DND-41 (cell line): ENCODE data around the gene ST6GALNAC1.
"Not testable (repeated sequence)": the region's sequence is repeated elsewhere in the genome, so short reads cannot be mapped to it uniquely, and the experiment has no call there.

ENCODE experiments used
- ATAC-seq: fragments of 200-7000 bp; cut with Tn5 transposase; 3 replicates; pipeline ENCODE4 v1.9.1; 2021; ENCODE audit warnings: low read depth; ENCODE audit not compliant: insufficient read depth
- DNase-seq: peaks from one replicate; pipeline ENCODE4 v3.0.0-alpha.2; 2020
- H2AFZ ChIP-seq: 2 replicates; pipeline ENCODE4 v1.6.0; 2012; ENCODE audit warnings: low read depth, low read length
- H3K27ac ChIP-seq: 2 replicates; pipeline ENCODE4 v1.5.1; 2012; ENCODE audit warnings: low read length, inconsistent platforms
- H3K27me3 ChIP-seq: fragments of 200-600 bp; sonication (generic); 2 replicates; pipeline ENCODE4 v1.6.0; 2012; ENCODE audit warnings: low read length, mild to moderate bottlenecking, inconsistent platforms; ENCODE audit not compliant: insufficient read depth, poor library complexity
- H3K36me3 ChIP-seq: 2 replicates; pipeline ENCODE4 v1.5.1; 2012; ENCODE audit warnings: low read length, inconsistent platforms; ENCODE audit not compliant: insufficient read depth
- H3K4me1 ChIP-seq: 2 replicates; pipeline ENCODE4 v1.5.1; 2012; ENCODE audit warnings: mild to moderate bottlenecking, low read length; ENCODE audit not compliant: insufficient read depth
- H3K4me2 ChIP-seq: 2 replicates; pipeline ENCODE4 v1.6.0; 2012; ENCODE audit warnings: mild to moderate bottlenecking, moderate library complexity, low read length, inconsistent platforms; ENCODE audit not compliant: insufficient read depth
- H3K4me3 ChIP-seq, 2 experiments: fragments of 200-600 bp in 1 of 2; shearing (Covaris generic) in 1 of 2; 2 replicates each; pipeline ENCODE4 v1.5.1; 2012 to 2016; ENCODE audit warnings: inconsistent platforms in 2 of 2, low read length in 2 of 2, mild to moderate bottlenecking in 2 of 2, low read depth in 1 of 2, moderate library complexity in 1 of 2
- H3K79me2 ChIP-seq: 2 replicates; pipeline ENCODE4 v1.6.0; 2012; ENCODE audit warnings: low read length, inconsistent platforms; ENCODE audit not compliant: insufficient read depth
- H3K9ac ChIP-seq: 2 replicates; pipeline ENCODE4 v1.6.0; 2012; ENCODE audit warnings: low read depth, mild to moderate bottlenecking, inconsistent platforms, low read length, moderate library complexity
- H3K9me3 ChIP-seq: 2 replicates; pipeline ENCODE4 v1.5.1; 2012; ENCODE audit warnings: low read length, moderate library complexity, mild to moderate bottlenecking, inconsistent platforms; ENCODE audit not compliant: insufficient read depth, severe bottlenecking
- H4K20me1 ChIP-seq: 2 replicates; pipeline ENCODE4 v1.6.0; 2012; ENCODE audit warnings: low read length; ENCODE audit not compliant: insufficient read depth
- CTCF ChIP-seq: IDR thresholded peaks from 2 replicates; pipeline ENCODE4 v1.5.1; 2012; ENCODE audit warnings: borderline replicate concordance, low read length, moderate library complexity, mild to moderate bottlenecking; ENCODE audit not compliant: poor library complexity, severe bottlenecking; ENCODE audit errors: extremely low read depth
- EZH2 ChIP-seq: IDR thresholded peaks from 3 replicates; pipeline ENCODE4 v1.6.1; 2012; ENCODE audit warnings: borderline replicate concordance, low read depth, mild to moderate bottlenecking, moderate library complexity, low read length, inconsistent platforms; ENCODE audit not compliant: severe bottlenecking

Gene ST6GALNAC1

DNA sequence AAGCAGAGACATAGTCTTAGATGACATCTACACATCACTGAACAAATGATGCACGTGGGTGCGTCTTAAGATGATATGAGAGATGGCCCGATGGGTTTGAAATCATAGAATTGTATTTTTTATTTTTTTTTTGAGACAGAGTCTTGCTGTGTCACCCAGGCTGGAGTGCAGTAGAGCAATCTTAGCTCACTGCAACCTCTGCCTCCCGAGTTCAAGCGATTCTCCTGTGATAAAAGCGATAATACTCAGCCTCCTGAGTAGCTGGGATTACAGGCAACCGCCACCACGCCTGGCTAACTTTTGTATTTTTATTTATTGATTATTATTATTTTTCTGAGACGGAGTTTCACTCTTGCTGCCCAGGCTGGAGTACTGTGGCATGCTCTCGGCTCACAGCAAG is 5.3 kb downstream of the ST6GALNAC1 start:
- H4K20me1 ChIP-seq = no peaks in the 10 kb centered on the region
- H3K79me2 ChIP-seq = no peaks in the 10 kb centered on the region
- no peak overlapping the region for H3K4me2 ChIP-seq
- H3K27me3 ChIP-seq = peaks cover 9% of the 10 kb centered on the region
- ATAC-seq (no peak), DNase-seq (no peak)
- no peaks in the 10 kb centered on the region for H3K9me3 ChIP-seq
- H3K4me3 ChIP-seq = no peak overlapping the region
- no peak overlapping the region for H2AFZ ChIP-seq
- no peak overlapping the region for H3K27ac ChIP-seq
- no peaks in the 10 kb centered on the region for H3K36me3 ChIP-seq
- no peaks in the 10 kb centered on the region for H3K4me1 ChIP-seq
- TF ChIP-seq CTCF (no peak), EZH2 (no peak)
- H3K9ac ChIP-seq = no peak overlapping the region

DNA sequence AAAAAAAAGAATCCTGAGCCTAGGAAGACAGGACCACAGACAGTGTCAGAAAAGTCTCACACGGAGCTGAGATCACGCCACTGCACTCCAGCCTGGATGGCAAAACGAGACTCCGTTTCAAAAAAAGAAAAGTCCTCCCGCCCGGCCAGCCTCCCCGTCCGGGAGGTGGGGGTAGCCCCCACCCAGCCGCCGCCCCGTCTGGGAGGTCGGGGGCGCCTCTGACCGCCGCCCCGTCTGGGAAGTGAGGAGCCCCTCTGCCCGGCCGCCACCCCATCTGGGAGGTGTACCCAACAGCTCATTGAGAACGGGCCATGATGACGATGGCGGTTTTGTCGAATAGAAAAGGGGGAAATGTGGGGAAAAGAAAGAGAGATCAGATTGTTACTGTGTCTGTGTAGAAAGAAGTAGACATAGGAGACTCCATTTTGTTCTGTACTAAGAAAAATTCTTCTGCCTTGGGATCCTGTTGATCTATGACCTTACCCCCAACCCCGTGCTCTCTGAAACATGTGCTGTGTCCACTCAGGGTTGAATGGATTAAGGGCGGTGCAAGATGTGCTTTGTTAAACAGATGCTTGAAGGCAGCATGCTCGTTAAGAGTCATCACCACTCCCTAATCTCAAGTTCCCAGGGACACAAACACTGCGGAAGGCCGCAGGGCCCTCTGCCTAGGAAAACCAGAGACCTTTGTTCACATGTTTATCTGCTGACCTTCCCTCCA is 6.9 kb downstream of the ST6GALNAC1 start:
- H3K9ac ChIP-seq, ATAC-seq, H3K36me3 ChIP-seq, H3K4me3 ChIP-seq, H3K4me1 ChIP-seq, H3K79me2 ChIP-seq, H4K20me1 ChIP-seq, H2AFZ ChIP-seq, H3K4me2 ChIP-seq, H3K9me3 ChIP-seq, H3K27ac ChIP-seq, DNase-seq: not testable (repeated sequence)
- H3K27me3 ChIP-seq = peaks cover 13% of the 10 kb centered on the region

- Histone ChIP-seq H3K79me2 (no peaks in the 10 kb centered on the region), H4K20me1 (no peaks in the 10 kb centered on the region), H3K4me2 (no peak overlapping the region), H3K9ac (no peak overlapping the region), H3K36me3 (no peaks in the 10 kb centered on the region), H3K4me1 (no peaks in the 10 kb centered on the region), H3K4me3 (no peak overlapping the region), H3K27me3 (peaks cover 14% of the 10 kb centered on the region), H2AFZ (no peak overlapping the region), H3K9me3 (no peaks in the 10 kb centered on the region), H3K27ac (no peak overlapping the region)
- TF ChIP-seq CTCF = no peak
- TF ChIP-seq EZH2 = no peak
- no peak for ATAC-seq
- no peak for DNase-seq
Observed at GRCh38 chr17:76635659-76636360, 7.7 kb downstream of the ST6GALNAC1 start.

DNA sequence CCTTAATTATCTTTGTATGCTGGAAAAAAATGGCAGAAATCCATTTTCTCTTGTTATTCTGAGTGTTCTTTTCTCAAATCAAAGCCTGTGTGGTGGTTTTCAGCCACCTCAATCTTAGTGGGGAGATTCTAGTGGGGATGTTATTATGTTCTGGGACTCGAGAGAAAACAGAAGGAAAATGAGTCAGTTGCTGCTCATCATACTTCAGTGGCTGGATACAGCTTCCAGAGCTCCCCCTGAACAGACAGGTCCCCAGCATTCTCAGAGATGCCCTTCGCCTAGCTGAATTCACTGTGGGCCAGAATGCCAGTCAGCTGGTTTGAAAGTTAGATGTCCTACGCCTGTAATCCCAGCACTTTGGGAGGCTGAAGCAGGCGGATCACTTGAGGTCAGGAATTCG is 8.5 kb downstream of the ST6GALNAC1 start:
- Histone ChIP-seq H3K4me3 (no peak overlapping the region), H3K4me1 (no peaks in the 10 kb centered on the region), H2AFZ (no peak overlapping the region), H3K36me3 (no peaks in the 10 kb centered on the region), H3K27me3 (peaks cover 14% of the 10 kb centered on the region), H3K9me3 (no peaks in the 10 kb centered on the region), H3K79me2 (no peaks in the 10 kb centered on the region), H4K20me1 (no peaks in the 10 kb centered on the region), H3K4me2 (no peak overlapping the region), H3K27ac (no peak overlapping the region), H3K9ac (no peak overlapping the region)
- TF ChIP-seq EZH2 (no peak), CTCF (no peak)
- ATAC-seq (no peak), DNase-seq (no peak)
